Skeletal muscle cell (primary cell): ENCODE measurements around the gene SURF4.
"Not testable (repeated sequence)": the region's sequence is repeated elsewhere in the genome, so short reads cannot be mapped to it uniquely, and the experiment has no call there.

ENCODE experiments used
- DNase-seq: peaks from one replicate; pipeline ENCODE4 v3.0.0-alpha.2; 2010; ENCODE audit warnings: low read depth
- H3K4me3 ChIP-seq: 2 replicates; pipeline ENCODE4 v1.5.1; 2011; ENCODE audit warnings: low read depth, mild to moderate bottlenecking, control low read depth, low read length, moderate library complexity

Gene SURF4

GRCh38 chr9:133341369-133342068 is 34.3 kb downstream of the SURF4 start:
- DNase-seq: no peak
- no peak overlapping the region for H3K4me3 ChIP-seq

GRCh38 chr9:133340916-133341315 is 34.9 kb downstream of the SURF4 start:
- no peak for DNase-seq
- no peak overlapping the region for H3K4me3 ChIP-seq

- H3K4me3 ChIP-seq: no peak overlapping the region
- DNase-seq: no peak
Observed at GRCh38 chr9:133340256-133340655, 35.6 kb downstream of the SURF4 start.

- DNase-seq: no peak
- H3K4me3 ChIP-seq: no peak overlapping the region
Observed at GRCh38 chr9:133339641-133340040, 36.2 kb downstream of the SURF4 start.

- peak; percentile 60 for DNase-seq
Observed at GRCh38 chr9:133335924-133336811, 39.7 kb downstream of the SURF4 start, which contains the start of gene SURF6. Gene SURF6, minus strand, starts transcription at chr9:133336188. Its CDS starts 56 bp downstream, at chr9:133336132.

GRCh38 chr9:133334888-133335287 is 41.0 kb downstream of the SURF4 start:
- H3K4me3 ChIP-seq: peak overlapping the region; percentile 81
- not testable (repeated sequence) for DNase-seq

More at GRCh38 chr9:133335924-133336811, 39.7 kb downstream of the SURF4 start, which contains the start of gene SURF6:
- H3K4me3 ChIP-seq: peak within 1 kb of the TSS; percentile 81

GRCh38 chr9:133334161-133334560 is 41.7 kb downstream of the SURF4 start:
- DNase-seq: no peak
- no peak overlapping the region for H3K4me3 ChIP-seq

- no peak for DNase-seq
- H3K4me3 ChIP-seq: no peak overlapping the region
Observed at GRCh38 chr9:133333566-133333965, 42.3 kb downstream of the SURF4 start.

GRCh38 chr9:133333011-133333410 is 42.8 kb downstream of the SURF4 start:
- DNase-seq: no peak
- H3K4me3 ChIP-seq: no peak overlapping the region

- no peak overlapping the region for H3K4me3 ChIP-seq
- no peak for DNase-seq
Observed at GRCh38 chr9:133332381-133332730, 43.5 kb downstream of the SURF4 start.

GRCh38 chr9:133331641-133332380 is 44.0 kb downstream of the SURF4 start:
- DNase-seq: no peak
- no peak overlapping the region for H3K4me3 ChIP-seq

GRCh38 chr9:133331221-133331620 is 44.6 kb downstream of the SURF4 start:
- DNase-seq: no peak
- no peak overlapping the region for H3K4me3 ChIP-seq

- H3K4me3 ChIP-seq, DNase-seq: not testable (repeated sequence)
Observed at GRCh38 chr9:133329306-133330156, 46.3 kb downstream of the SURF4 start.

GRCh38 chr9:133327834-133328484 is 47.9 kb downstream of the SURF4 start:
- no peak overlapping the region for H3K4me3 ChIP-seq
- no peak for DNase-seq

GRCh38 chr9:133327021-133327420 is 48.8 kb downstream of the SURF4 start:
- not testable (repeated sequence) for DNase-seq, H3K4me3 ChIP-seq

- no peak for DNase-seq
Observed at GRCh38 chr9:133323991-133324703, 51.7 kb downstream of the SURF4 start.

GRCh38 chr9:133323211-133323610 is 52.6 kb downstream of the SURF4 start:
- no peak overlapping the region for H3K4me3 ChIP-seq
- DNase-seq: no peak

More at GRCh38 chr9:133323991-133324703, 51.7 kb downstream of the SURF4 start:
- H3K4me3 ChIP-seq: no peak overlapping the region

GRCh38 chr9:133322701-133323100 is 53.2 kb downstream of the SURF4 start:
- H3K4me3 ChIP-seq: no peak overlapping the region
- DNase-seq: no peak
